Measurements from ENCODE around the gene DUSP6. TPM values are rescaled to one million over a fixed set of nuclear protein-coding genes. Genes with fewer than 3 reads are reported as not detected.

Gene DUSP6
- total and polyA plus RNA-seq, 12 donors = 9.4 to 43.4 (median 24.8) TPM

- H3K9me3 ChIP-seq = no peaks in the 10 kb centered on the region
- TF ChIP-seq CTCF (IDR thresholded peaks at IDR 0.05) = no peak
- H3K36me3 ChIP-seq = no peaks in the 10 kb centered on the region
- H3K27ac ChIP-seq = peak overlapping the region in 4 of 10 donors; percentile 16 to 70 (median 50)
- DNase-seq = no peak
- WGBS, 2 donors = 65 to 72% methylated on average over 6 of the region's 6 CpGs
- no peak overlapping the region for H3K4me3 ChIP-seq
- intact Hi-C loops (cut with DNase I) = no loop called here
- H3K27me3 ChIP-seq = no peaks in the 10 kb centered on the region
- ATAC-seq = no peak
- peaks cover 4 to 51% (median 23%) of the 10 kb centered on the region in 9 donors for H3K4me1 ChIP-seq
Measured at GRCh38 chr12:89379148-89379838, 27.0 kb upstream of the DUSP6 start.

- WGBS, 2 donors = 96 to 99% methylated on average over 2 of the region's 2 CpGs
- H3K9me3 ChIP-seq = no peaks in the 10 kb centered on the region
Measured at GRCh38 chr12:89376844-89377243, 24.5 kb upstream of the DUSP6 start.

GRCh38 chr12:89376202-89376529, 23.9 kb upstream of the DUSP6 start:
- Histone ChIP-seq H3K4me1 (peaks cover 10 to 54% (median 36%) of the 10 kb centered on the region in 9 donors), H3K27ac (peak overlapping the region in 1 of 10 donors; percentile 1), H3K27me3 (no peaks in the 10 kb centered on the region), H3K36me3 (no peaks in the 10 kb centered on the region), H3K4me3 (no peak overlapping the region), H3K9me3 (no peaks in the 10 kb centered on the region)
- whole genome bisulfite sequencing, 2 donors = 58 to 60% methylated on average over 1 of the region's 1 CpG
- no peak for DNase-seq
- intact Hi-C loops (cut with DNase I) = no loop called here
- ATAC-seq = no peak
- no peak for TF ChIP-seq CTCF (IDR thresholded peaks at IDR 0.05)

More at GRCh38 chr12:89376844-89377243, 24.5 kb upstream of the DUSP6 start:
- ATAC-seq = no peak
- Histone ChIP-seq H3K27ac (peak overlapping the region in 1 of 10 donors; percentile 1), H3K4me1 (peaks cover 10 to 54% (median 36%) of the 10 kb centered on the region in 9 donors), H3K27me3 (no peaks in the 10 kb centered on the region), H3K4me3 (no peak overlapping the region), H3K36me3 (no peaks in the 10 kb centered on the region)
- no peak for DNase-seq
- no peak for TF ChIP-seq CTCF (IDR thresholded peaks at IDR 0.05)
- intact Hi-C loops (cut with DNase I) = no loop called here

- Histone ChIP-seq H3K4me1 (peaks cover 10 to 53% (median 28%) of the 10 kb centered on the region in 9 donors), H3K27me3 (no peaks in the 10 kb centered on the region), H3K36me3 (no peaks in the 10 kb centered on the region), H3K4me3 (no peak overlapping the region), H3K27ac (peak overlapping the region; percentile 17 to 79 (median 64)), H3K9me3 (no peaks in the 10 kb centered on the region)
- ATAC-seq = peak; percentile 74 to 92 (median 91)
- DNase-seq = peak in 1 of 2 donors; percentile 55
- intact Hi-C loops (cut with DNase I) = loop anchor here in 1 of 10 donors (2.0 kb wide), 1 partner anchor 19 kb away; no protein-coding TSS in a partner anchor
- no peak for TF ChIP-seq CTCF (IDR thresholded peaks at IDR 0.05)
- 19 to 20% methylated on average over 2 of the region's 2 CpGs for WGBS, 2 donors
Measured at GRCh38 chr12:89373763-89374572, 21.7 kb upstream of the DUSP6 start.

All from heart right ventricle (tissue), 16 donors.